Fibroblast of skin of left quadriceps (primary cell): ENCODE results near the gene ATP8A2.
"Not testable (repeated sequence)": the region's sequence is repeated elsewhere in the genome, so short reads cannot be mapped to it uniquely, and the experiment has no call there.

ENCODE experiments used
- DNase-seq, 2 experiments: peaks; one replicate each; pipeline ENCODE4 v3.0.0-alpha.2; 2013; ENCODE audit warnings: low read depth in 2 of 2

Gene ATP8A2

GRCh38 chr13:26067601-26068000, 695.8 kb downstream of the ATP8A2 start:
- no peak for DNase-seq

DNA sequence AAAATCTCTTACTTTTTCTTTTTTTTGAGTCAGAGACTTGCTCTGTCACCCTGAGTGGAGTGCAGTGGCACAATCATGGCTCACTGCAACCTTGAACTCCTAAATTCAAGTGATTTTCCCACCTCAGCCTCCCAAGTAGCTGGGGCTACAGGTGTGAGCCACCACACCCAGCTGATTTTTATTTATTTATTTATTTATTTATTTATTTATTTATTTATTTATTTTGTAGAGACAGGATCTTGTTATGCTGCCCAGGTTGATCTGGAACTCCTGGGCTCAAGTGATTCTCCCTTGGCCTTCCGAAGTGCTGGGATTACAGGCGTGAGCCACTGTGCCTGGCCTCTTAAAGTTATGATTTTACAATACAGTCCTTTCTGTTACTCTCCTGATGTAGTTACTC, 696.6 kb downstream of the ATP8A2 start:
- not testable (repeated sequence) for DNase-seq

GRCh38 chr13:26069642-26070041, 697.9 kb downstream of the ATP8A2 start:
- DNase-seq, result not testable (repeated sequence)

GRCh38 chr13:26071691-26072090, 699.9 kb downstream of the ATP8A2 start:
- DNase-seq, result no peak

DNA sequence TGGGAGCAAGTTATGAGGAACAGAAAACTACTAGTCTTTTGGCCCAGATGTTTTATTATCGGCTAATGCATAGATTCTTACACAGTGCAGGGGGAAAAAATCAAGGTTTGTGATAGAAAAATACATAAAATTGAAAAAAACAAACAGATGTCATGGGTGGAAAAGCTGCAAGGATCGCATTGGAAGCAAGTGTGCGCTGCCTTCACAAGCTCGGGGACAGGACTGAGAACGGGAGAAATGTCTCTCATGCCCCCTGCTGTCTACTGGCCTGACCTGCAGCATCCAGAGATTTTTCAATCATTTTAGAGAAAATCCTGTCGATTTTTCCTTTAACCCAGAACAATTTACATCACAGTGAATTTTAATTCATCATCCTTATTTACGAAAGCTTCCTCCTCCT, 700.6 kb downstream of the ATP8A2 start:
- not testable (repeated sequence) for DNase-seq

GRCh38 chr13:26074706-26075105, 702.9 kb downstream of the ATP8A2 start:
- DNase-seq, result no peak
